GM21423 (cell line): Measurements from ENCODE around the gene TTC38.
"Not testable (repeated sequence)": the region's sequence is repeated elsewhere in the genome, so short reads cannot be mapped to it uniquely, and the experiment has no call there.

Source experiments
- ATAC-seq: cut with Tn5 transposase; IDR thresholded peaks from one replicate; pipeline ENCODE4 v1.9.1; 2021; ENCODE audit warnings: mild to moderate bottlenecking, moderate library complexity; ENCODE audit not compliant: unreplicated experiment

The TTC38 gene

GRCh38 chr22:46245511-46245910, 22.3 kb upstream of the TTC38 start:
- no peak for ATAC-seq

DNA sequence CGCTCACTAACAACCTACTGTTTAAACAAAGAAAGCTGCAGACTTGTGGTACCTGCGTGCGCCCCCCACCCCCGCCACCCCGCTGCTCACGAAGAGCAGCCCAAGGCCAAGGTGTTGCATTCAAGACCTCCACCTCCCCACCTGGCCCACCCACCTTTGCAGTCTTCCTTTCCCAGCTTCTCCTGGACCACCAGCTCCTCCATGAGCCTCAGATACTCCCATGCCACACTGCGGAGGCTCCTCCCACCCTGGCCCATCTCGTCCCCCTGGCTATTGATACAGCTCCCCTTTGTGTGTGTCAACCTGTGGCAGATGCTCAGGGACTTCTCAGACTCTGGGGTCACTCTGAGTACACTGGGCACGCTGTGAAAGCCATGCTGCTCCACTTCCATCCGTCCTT, 21.6 kb upstream of the TTC38 start:
- no peak for ATAC-seq

- ATAC-seq = no peak
These were observed 20.3 kb upstream of the TTC38 start for GRCh38 chr22:46247443-46247975.

GRCh38 chr22:46250035-46250782, 17.6 kb upstream of the TTC38 start, which contains the start of gene CDPF1:
Gene CDPF1, minus strand, starts transcription at chr22:46250293. Its CDS starts 2,009 bp downstream, at chr22:46248284.
- ATAC-seq = peak; percentile 83

DNA sequence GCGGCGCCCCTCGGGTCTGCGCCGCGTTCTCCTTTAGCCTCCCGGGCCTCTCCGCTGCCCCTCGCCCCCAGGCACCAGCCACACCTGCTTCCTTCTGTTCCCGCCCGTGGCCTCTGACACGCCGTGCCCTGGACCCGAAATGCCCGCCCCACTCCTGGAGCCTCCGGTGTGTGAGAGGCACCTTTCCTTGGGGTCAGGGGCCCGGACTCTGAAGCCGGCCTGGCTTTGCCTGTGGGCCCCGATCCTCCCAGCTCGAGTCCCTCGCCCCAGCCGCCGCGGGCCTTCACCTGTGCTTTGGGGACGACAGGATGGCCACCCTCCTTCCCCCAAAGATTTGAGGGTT, 17.1 kb upstream of the TTC38 start:
- peak; percentile 4 for ATAC-seq

GRCh38 chr22:46251266-46251665, 16.5 kb upstream of the TTC38 start:
- no peak for ATAC-seq

GRCh38 chr22:46251816-46252380, 15.9 kb upstream of the TTC38 start:
- no peak for ATAC-seq

DNA sequence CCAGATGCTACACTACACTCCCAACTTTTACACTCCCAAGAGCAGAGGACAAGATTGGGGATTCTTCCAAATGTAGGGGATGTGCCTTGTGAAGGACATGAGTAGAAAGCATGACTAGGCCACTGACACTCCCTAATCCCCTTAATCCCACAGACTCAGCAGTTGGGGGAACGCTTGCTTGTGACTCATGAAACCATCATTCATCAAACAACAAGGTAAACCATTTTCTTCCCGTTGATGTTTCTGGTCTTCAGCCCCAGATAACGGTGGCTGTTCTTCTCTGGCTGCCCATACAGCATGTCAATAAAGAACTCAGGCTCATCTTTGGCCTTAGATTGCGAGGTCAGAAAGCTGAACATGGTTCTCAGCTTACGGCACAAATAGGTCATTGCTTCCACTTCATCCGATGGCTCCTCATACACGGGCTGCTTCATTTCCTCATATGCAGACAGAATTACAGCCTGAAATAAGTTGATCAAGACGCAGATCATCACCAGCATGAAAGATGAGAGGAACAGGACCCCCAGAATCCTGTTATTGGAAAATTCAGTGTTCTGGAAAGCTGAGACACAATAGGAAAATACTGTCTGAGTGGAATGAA, 11.3 kb upstream of the TTC38 start:
- no peak for ATAC-seq

DNA sequence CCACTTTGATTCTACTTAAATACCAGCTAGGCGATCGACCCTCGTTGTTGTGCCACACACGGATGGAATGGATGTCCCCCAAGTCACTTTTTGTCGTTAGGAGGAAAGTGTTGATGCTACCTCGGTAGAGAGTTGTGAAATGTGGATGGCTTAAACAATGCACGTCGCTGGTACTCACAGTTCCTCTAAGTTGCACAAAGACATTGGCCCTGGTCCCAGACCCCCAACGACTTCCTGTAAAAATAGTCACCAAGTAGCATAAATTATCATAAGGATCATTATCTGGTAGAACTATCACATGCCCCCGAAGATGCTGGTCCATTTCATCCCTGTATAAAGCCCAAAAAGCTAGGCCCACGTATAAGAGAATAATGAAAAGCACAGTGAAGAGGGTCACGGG, 8.4 kb upstream of the TTC38 start:
- ATAC-seq = no peak

- ATAC-seq = no peak
These were observed 7.8 kb upstream of the TTC38 start for GRCh38 chr22:46260038-46260437.

DNA sequence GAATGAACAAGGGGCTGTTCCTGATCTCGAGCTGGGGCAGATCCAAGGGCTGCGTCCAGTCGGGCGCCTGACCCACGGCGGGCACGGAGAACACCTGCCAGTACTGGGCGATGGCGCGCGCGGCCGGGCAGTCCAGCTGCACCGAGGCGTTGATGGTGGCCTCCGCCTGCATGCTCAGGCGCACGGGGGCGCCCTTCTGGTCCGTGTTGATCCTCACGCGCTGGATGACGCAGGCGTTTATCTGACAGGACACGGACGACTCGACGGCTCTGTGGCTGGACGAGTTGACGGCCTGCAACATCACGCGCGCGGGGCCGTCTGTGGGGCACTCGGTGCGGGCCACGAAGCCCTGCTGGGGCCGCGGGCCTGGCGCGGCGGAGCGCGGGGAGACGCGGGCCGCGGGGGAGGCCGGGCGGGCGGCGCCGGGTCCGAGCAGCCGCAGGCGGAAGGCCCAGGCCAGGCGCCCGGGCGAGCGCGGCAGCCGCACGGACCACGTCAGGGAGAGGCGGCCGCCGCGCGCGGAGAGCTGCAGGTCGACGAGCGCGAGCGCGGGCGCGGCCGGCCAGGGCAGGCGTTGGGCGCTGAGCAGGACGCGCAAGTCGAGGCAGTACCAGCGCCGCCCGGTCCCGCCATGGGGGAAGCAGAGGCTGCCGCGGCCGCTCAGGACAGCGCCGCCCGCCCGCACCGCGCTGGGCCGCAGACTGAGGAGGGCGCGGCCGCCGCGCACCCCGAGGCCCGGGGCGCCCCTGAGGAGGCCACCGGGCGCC, 5.2 kb upstream of the TTC38 start:
- ATAC-seq = no peak

- ATAC-seq = no peak
These were observed 4.6 kb upstream of the TTC38 start, which contains the start of gene PKDREJ for GRCh38 chr22:46263216-46263590. Gene PKDREJ, minus strand, starts transcription at chr22:46263343. Its CDS starts 21 bp downstream, at chr22:46263322.

- ATAC-seq = not testable (repeated sequence)
These were observed 3.3 kb upstream of the TTC38 start for GRCh38 chr22:46264520-46264919.

- not testable (repeated sequence) for ATAC-seq
These were observed 2.2 kb upstream of the TTC38 start for GRCh38 chr22:46265627-46266026.

DNA sequence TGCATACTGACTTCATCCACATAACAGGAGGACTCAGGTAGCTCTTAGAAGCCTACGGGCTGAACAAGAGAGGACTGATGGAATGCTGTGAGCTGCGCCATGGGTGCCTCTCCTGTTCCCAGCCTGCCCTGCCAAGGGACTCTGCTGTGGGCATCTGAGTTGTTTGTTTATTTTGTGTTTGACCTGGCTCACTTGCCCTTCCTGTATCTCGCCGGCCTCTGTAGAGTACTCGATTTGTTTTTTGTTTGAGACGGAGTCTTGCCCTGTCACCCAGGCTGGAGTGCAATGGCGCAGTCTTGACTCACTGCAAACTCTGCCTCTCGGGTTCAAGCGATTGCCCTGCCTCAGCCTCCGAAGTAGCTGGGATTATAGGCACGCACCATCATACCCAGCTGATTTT, 1.8 kb downstream of the TTC38 start:
- ATAC-seq = no peak

DNA sequence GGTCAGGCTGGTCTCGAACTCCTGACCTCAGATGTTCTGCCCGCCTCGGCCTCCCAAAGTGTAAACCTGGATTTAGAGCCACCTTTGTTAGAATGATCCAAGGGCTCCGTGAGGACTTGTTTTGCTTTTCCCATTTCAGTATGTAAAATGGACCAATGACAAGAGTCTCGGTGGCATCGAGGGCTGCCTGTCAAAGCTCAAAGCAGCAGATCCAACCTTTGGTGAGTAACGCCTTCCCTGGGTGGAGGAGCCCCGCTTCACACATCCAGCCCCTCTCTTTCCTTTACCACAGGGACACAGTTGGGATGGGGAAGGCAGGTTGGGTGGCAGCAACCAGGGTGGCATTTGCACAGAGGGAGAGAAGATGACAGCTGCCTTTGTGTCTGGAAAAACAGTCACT, 4.4 kb downstream of the TTC38 start:
- ATAC-seq = no peak

DNA sequence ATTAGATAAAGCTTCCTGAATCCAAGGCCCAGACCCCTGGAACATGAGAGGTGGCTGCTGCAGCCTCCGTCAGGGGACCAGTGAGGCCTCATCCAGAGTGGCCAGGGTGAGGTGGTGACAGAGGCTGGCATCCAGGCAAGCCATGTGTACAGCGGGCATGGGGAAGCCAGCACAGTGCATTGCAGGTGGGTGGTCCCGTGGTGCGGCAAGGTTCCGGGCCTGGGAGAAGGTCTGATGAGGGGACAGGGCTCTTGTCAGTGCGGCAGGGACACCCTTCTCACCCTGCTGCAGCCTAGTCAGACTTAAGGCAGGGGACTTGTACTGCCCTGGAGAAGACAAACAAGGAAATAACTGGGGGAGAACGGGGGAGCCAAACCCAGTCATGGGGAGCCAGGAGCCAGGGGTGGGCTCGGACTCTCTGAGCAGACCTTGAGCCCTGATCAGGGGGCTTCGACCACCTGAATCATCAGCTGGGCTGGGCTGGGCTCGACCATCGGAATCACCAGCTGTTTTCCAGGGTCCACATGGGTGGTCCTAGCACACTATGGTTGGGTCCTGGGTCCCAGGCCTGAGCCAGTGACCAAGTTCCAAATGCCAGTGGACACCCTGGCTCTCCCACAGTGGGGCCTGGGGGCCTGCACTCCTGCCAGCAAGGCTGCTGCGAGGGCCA, 5.1 kb downstream of the TTC38 start:
- ATAC-seq = no peak

DNA sequence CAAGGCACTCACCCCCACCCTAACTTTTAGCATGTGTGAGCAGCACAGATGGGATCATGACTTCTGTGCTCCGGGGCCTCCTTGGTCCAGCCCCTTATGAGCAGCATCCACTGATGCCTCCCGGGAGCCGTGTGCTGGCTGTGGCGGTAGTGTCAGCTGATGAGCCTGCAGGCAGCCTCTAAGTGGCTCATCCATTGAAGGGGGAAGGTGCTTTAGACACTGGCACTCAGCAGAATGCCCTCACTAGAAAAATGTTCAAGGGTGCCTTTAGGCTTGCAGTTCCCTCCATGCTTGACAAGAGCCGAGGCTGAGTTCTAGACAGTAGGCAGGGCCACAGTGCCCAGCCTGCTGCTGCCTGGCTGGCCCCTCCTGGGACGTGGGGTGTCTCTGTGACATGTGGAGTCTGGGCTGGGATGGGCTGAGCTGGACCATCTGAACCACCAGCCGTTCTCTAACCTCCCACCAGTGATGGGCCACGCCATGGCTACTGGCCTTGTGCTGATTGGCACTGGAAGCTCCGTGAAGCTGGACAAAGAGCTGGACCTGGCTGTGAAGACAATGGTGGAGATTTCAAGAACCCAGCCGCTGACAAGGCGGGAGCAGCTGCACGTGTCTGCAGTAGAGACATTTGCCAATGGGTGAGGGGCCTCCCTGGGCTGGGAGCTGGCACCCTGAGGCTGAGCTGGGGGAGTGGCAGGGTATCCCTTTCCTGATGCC, 5.8 kb downstream of the TTC38 start:
- no peak for ATAC-seq

DNA sequence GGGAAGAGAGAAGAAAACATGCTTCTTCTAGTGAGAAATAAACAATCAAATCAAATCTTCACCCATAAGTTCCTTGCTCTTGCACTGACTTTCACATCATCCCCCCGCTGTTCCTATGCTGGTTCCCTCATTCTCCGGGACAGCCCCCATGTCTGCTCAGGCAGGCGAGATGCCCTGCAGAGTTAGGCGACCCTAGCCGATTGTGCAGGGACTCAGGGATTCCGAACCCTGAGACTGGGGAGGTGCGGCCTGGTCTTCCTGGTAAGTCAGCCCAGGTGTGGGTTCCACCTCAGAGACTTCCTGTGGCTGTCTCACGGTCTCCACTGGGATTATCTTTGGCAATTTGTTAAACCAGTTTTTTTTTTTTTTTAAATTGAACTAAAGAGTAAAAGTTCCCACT, 6.6 kb downstream of the TTC38 start:
- ATAC-seq = no peak

- no peak for ATAC-seq
These were observed 7.8 kb downstream of the TTC38 start for GRCh38 chr22:46275455-46276122.
